HG02763 (cell line): ENCODE measurements around the gene CPED1.
"Not testable (repeated sequence)": the region's sequence is repeated elsewhere in the genome, so short reads cannot be mapped to it uniquely, and the experiment has no call there.

Experiments
- ATAC-seq: cut with Tn5 transposase; IDR thresholded peaks from one replicate; pipeline ENCODE4 v1.9.1; 2021; ENCODE audit warnings: mild to moderate bottlenecking, moderate library complexity; ENCODE audit not compliant: unreplicated experiment

The CPED1 gene

GRCh38 chr7:121205777-121206176 is 217.3 kb downstream of the CPED1 start:
- no peak for ATAC-seq

GRCh38 chr7:121211253-121211652 is 222.7 kb downstream of the CPED1 start:
- ATAC-seq, result no peak

- ATAC-seq, result no peak
Measured at GRCh38 chr7:121212036-121212435, 223.5 kb downstream of the CPED1 start.

- ATAC-seq, result no peak
Measured at GRCh38 chr7:121214657-121215056, 226.1 kb downstream of the CPED1 start.

GRCh38 chr7:121219026-121219425 is 230.5 kb downstream of the CPED1 start:
- ATAC-seq, result no peak

GRCh38 chr7:121221108-121221507 is 232.6 kb downstream of the CPED1 start:
- ATAC-seq, result not testable (repeated sequence)

GRCh38 chr7:121228779-121229178 is 240.3 kb downstream of the CPED1 start:
- ATAC-seq, result no peak

GRCh38 chr7:121235201-121235600 is 246.7 kb downstream of the CPED1 start:
- no peak for ATAC-seq

- no peak for ATAC-seq
Measured at GRCh38 chr7:121237601-121238000, 249.1 kb downstream of the CPED1 start.

- no peak for ATAC-seq
Measured at GRCh38 chr7:121244120-121244870, 255.8 kb downstream of the CPED1 start.

GRCh38 chr7:121251367-121251766 is 262.9 kb downstream of the CPED1 start:
- ATAC-seq, result not testable (repeated sequence)

- not testable (repeated sequence) for ATAC-seq
Measured at GRCh38 chr7:121252523-121253235, 264.2 kb downstream of the CPED1 start.

GRCh38 chr7:121259826-121260225 is 271.3 kb downstream of the CPED1 start:
- no peak for ATAC-seq

- no peak for ATAC-seq
Measured at GRCh38 chr7:121261207-121261884, 272.8 kb downstream of the CPED1 start.

GRCh38 chr7:121262221-121262620 is 273.7 kb downstream of the CPED1 start:
- ATAC-seq, result no peak

GRCh38 chr7:121262969-121263368 is 274.5 kb downstream of the CPED1 start:
- no peak for ATAC-seq

GRCh38 chr7:121266307-121266894 is 277.9 kb downstream of the CPED1 start:
- ATAC-seq, result no peak

GRCh38 chr7:121267612-121268011 is 279.1 kb downstream of the CPED1 start:
- ATAC-seq, result no peak

- no peak for ATAC-seq
Measured at GRCh38 chr7:121269798-121270197, 281.3 kb downstream of the CPED1 start.

GRCh38 chr7:121271098-121271497 is 282.6 kb downstream of the CPED1 start:
- ATAC-seq, result no peak

- no peak for ATAC-seq
Measured at GRCh38 chr7:121271916-121272315, 283.4 kb downstream of the CPED1 start.
